ENCODE results near the gene TMEM175. TPM values are rescaled to one million over a fixed set of nuclear protein-coding genes. Genes with fewer than 3 reads are reported as not detected.

TMEM175 gene
- total and polyA plus RNA-seq, 2 of the 13 experiments (the other 11 are each of a cell fraction or from before 2014, with no cell fraction given), result 5.1 to 9.9 TPM

- 95% methylated on average over 23 of the region's 26 CpGs for WGBS (ENCODE audit: low lambda C conversion rate)
- peaks cover 16% of the 10 kb centered on the region for H3K79me2 ChIP-seq (ENCODE audit: insufficient read depth, low read length)
- BruUV-seq (replicated peaks), result no TSS peak
These were observed 58.6 kb downstream of the TMEM175 start for GRCh38 chr4:990746-991367.

GRCh38 chr4:991451-992296 is 59.4 kb downstream of the TMEM175 start:
- intact Hi-C loops (cut with micrococcal nuclease; ENCODE audit: unreplicated experiment), result loop anchor here (2.0 kb wide), 2 partner anchors 17 to 19 kb away; partner anchors contain the start of gene DGKQ
- in situ Hi-C loops (cut with HindIII; ENCODE audit: extremely low pct_ligation_motif_present, low pct_unique_long_range_greater_than_20kb), result no loop called here
- Histone ChIP-seq H3K4me1 (ENCODE audit: insufficient read depth, low read length) (peaks cover 56% of the 10 kb centered on the region), H3K27me3 (ENCODE audit: control insufficient read depth in 1 of 2, insufficient read depth in 2 of 2, low read length in 2 of 2) (no peaks in the 10 kb centered on the region; a peak in 1 of 5 replicates), H3K4me3 (replicated peaks in 1 of 3; ENCODE audit: insufficient read depth in 1 of 3, low read depth in 2 of 3, low read length in 3 of 3) (peak overlapping the region; percentile 61 to 85 (median 77)), H3K79me2 (ENCODE audit: insufficient read depth, low read length) (peaks cover 16% of the 10 kb centered on the region), H3K9ac (ENCODE audit: insufficient read depth, low read depth, low read length) (peak overlapping the region; percentile 96), H2AFZ (ENCODE audit: low read length) (no peak overlapping the region), H3K4me2 (ENCODE audit: low read depth, low read length) (peak overlapping the region; percentile 99), H4K20me1 (ENCODE audit: insufficient read depth, low read length) (no peaks in the 10 kb centered on the region), H3K36me3 (replicated peaks in 1 of 2; ENCODE audit: control insufficient read depth in 1 of 2, insufficient read depth in 2 of 2, low read length in 2 of 2) (peaks cover 9 to 15% of the 10 kb centered on the region in 2 experiments; a peak in 4 of 5 replicates), H3K9me3 (ENCODE audit: low read length) (no peaks in the 10 kb centered on the region), H3K27ac (ENCODE audit: extremely low read length, insufficient read depth, low read length) (peak overlapping the region; percentile 99)
- ATAC-seq (no peak), DNase-seq (ENCODE audit: low spot score) (no peak), FAIRE-seq (no peak)
- 78% methylated on average over 13 of the region's 50 CpGs for WGBS (ENCODE audit: low lambda C conversion rate)
- ChIA-PET CTCF (ENCODE audit: low intra/inter-chr PET ratio, low total read pairs) (no interaction called here), POLR2A (interaction anchor here (1.1 to 2.5 kb wide), 6 partner anchors 8 to 60 kb away, joined by 4 to 15 read pairs (median 6); partner anchors contain the start of genes GAK and TMEM175)
- no TSS peak for BruUV-seq (replicated peaks)
- TF ChIP-seq ZNF318 (CRISPR knock-in tag; IDR thresholded peaks at IDR 0.05), result 0 out of 2 replicates have a peak, but pooled peaks have one; percentile 50
- TF ChIP-seq HOXD1 (CRISPR knock-in tag; IDR thresholded peaks at IDR 0.05), result 0 out of 2 replicates have a peak, but pooled peaks have one; percentile 2

More at GRCh38 chr4:990746-991367, 58.6 kb downstream of the TMEM175 start:
- peaks cover 53% of the 10 kb centered on the region for H3K4me1 ChIP-seq (ENCODE audit: insufficient read depth, low read length)
- H3K9me3 ChIP-seq (ENCODE audit: low read length), result no peaks in the 10 kb centered on the region
- TF ChIP-seq ZNF362 (CRISPR knock-in tag; IDR thresholded peaks at IDR 0.05; ENCODE audit: borderline replicate concordance), result no peak
- TF ChIP-seq RBFOX2 (IDR thresholded peaks at IDR 0.05; ENCODE audit: low read depth, low read length), result peak; percentile 11; the same call in 1 of the 2 replicates
- no peak for DNase-seq (ENCODE audit: low spot score)
- in situ Hi-C loops (cut with HindIII; ENCODE audit: extremely low pct_ligation_motif_present, low pct_unique_long_range_greater_than_20kb) (no loop called here), intact Hi-C loops (cut with micrococcal nuclease; ENCODE audit: unreplicated experiment) (no loop called here)
- H3K27me3 ChIP-seq (ENCODE audit: control insufficient read depth in 1 of 2, insufficient read depth in 2 of 2, low read length in 2 of 2), result no peaks in the 10 kb centered on the region; a peak in 1 of 5 replicates
- H2AFZ ChIP-seq (ENCODE audit: low read length), result no peak overlapping the region
- H3K4me3 ChIP-seq (replicated peaks in 1 of 3; ENCODE audit: insufficient read depth in 1 of 3, low read depth in 2 of 3, low read length in 3 of 3), result peak overlapping the region in 1 of 3 experiments; percentile 85; a peak in 1 of 6 replicates
- no peak overlapping the region for H3K27ac ChIP-seq (ENCODE audit: extremely low read length, insufficient read depth, low read length)
- H3K36me3 ChIP-seq (replicated peaks in 1 of 2; ENCODE audit: control insufficient read depth in 1 of 2, insufficient read depth in 2 of 2, low read length in 2 of 2), result peaks cover 9 to 15% of the 10 kb centered on the region in 2 experiments; a peak in 4 of 5 replicates
- H4K20me1 ChIP-seq (ENCODE audit: insufficient read depth, low read length), result no peaks in the 10 kb centered on the region
- H3K4me2 ChIP-seq (ENCODE audit: low read depth, low read length), result peak overlapping the region; percentile 99
- no peak for FAIRE-seq
- ATAC-seq, result no peak
- no peak overlapping the region for H3K9ac ChIP-seq (ENCODE audit: insufficient read depth, low read depth, low read length)
- ChIA-PET POLR2A (no interaction called here), CTCF (ENCODE audit: low intra/inter-chr PET ratio, low total read pairs) (no interaction called here)

Data from HepG2 (cell line).